K562 (cell line): ENCODE measurements around the gene GTPBP2. TPM values are rescaled to one million over a fixed set of nuclear protein-coding genes. Genes with fewer than 3 reads are reported as not detected.

Source experiments
- HDGF ChIP-seq: fragments of 450-650 bp; IDR thresholded peaks from 2 replicates; pipeline ENCODE4 v1.6.1; 2016
- ZBTB40 ChIP-seq, 2 experiments: fragments of 450-650 bp in 1 of 2; sonication (generic) in 1 of 2; formaldehyde crosslinking in 1 of 2; IDR thresholded peaks; 2 replicates each; pipeline versions ENCODE4 v1.7.1 to v1.9.0; 2016 to 2022; ENCODE audit warnings: inconsistent platforms in 1 of 2, mild to moderate bottlenecking in 1 of 2, missing genetic modification reagents in 1 of 2
- ZNF165 ChIP-seq: fragments of 250-450 bp; sonication (Bioruptor Pico); IDR thresholded peaks from 2 replicates; pipeline ENCODE4 v1.4.0; 2020; ENCODE audit warnings: borderline replicate concordance
- polyA plus RNA-seq, 8 experiments: library from polyadenylated mRNA; depleted of rRNA in 4 of 8; stranded (reverse) in 5 of 8; unstranded in 3 of 8; fragments of >200 nt; fragmentation: Nextera tagmentation in 2 of 8; fragmentation: Illumina TruSeq in 1 of 8; extraction: Ambion mirVana in 2 of 8; extraction: Trizol in 1 of 8; gene quantifications; 2 replicates each; pipeline versions ENCODE4 v1.2.1 to v1.2.3, GENCODE V29; 2011 to 2014; ENCODE audit warnings: inconsistent platforms in 1 of 8, missing spikeins in 1 of 8
- total RNA-seq, 7 experiments: library from RNA; depleted of rRNA in 6 of 7; stranded (reverse); fragments of >200 nt in 6 of 7; fragmentation: Illumina TruSeq in 2 of 7; extraction: Trizol in 2 of 7; gene quantifications; 2 replicates each; pipeline versions ENCODE4 v1.2.1 to v1.2.3, GENCODE V29; 2011 to 2021; ENCODE audit warnings: low replicate concordance in 1 of 7

Gene GTPBP2
- total and polyA plus RNA-seq, 9 of the 15 experiments (the other 6 are each of a cell fraction or from before 2014, with no cell fraction given), result 48.4 to 196 (median 111) TPM

- TF ChIP-seq ZBTB40 (IDR thresholded peaks at IDR 0.05) (no peak), ZBTB40 (CRISPR knock-in tag; IDR thresholded peaks at IDR 0.05) (no peak), ZNF165 (CRISPR knock-in tag) (no peak), HDGF (0 out of 2 replicates have a peak, but pooled peaks have one; percentile 24)
- TF ChIP-seq, all 486 proteins: peak for 3
Measured at GRCh38 chr6:43648248-43648647, 19.2 kb upstream of the GTPBP2 start (continued).
